ENCODE data around the gene PRIMPOL. TPM values are rescaled to one million over a fixed set of nuclear protein-coding genes. Genes with fewer than 3 reads are reported as not detected.

Gene PRIMPOL
- total RNA-seq, 1 experiment from 2014 or later = 8.3 TPM

DNA sequence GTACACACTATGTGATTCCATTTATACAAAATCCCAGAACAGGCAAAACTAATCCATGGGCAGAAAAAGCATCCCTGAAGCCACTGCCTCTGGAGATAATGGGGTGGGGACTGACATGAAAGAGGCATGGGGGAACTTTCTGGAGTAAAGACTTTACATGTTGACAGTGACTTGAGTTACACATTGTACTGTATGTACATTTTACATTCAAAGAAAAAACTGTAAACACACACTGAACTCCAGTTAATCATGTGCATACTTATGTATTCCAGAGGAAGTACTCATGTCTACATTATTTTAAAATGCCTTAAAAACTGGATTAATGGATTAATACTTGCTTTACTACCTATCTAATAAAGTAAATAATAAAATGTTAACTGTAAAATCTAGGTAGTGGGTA is 62.8 kb downstream of the PRIMPOL start (continued):
- TF ChIP-seq, protein P1, sequence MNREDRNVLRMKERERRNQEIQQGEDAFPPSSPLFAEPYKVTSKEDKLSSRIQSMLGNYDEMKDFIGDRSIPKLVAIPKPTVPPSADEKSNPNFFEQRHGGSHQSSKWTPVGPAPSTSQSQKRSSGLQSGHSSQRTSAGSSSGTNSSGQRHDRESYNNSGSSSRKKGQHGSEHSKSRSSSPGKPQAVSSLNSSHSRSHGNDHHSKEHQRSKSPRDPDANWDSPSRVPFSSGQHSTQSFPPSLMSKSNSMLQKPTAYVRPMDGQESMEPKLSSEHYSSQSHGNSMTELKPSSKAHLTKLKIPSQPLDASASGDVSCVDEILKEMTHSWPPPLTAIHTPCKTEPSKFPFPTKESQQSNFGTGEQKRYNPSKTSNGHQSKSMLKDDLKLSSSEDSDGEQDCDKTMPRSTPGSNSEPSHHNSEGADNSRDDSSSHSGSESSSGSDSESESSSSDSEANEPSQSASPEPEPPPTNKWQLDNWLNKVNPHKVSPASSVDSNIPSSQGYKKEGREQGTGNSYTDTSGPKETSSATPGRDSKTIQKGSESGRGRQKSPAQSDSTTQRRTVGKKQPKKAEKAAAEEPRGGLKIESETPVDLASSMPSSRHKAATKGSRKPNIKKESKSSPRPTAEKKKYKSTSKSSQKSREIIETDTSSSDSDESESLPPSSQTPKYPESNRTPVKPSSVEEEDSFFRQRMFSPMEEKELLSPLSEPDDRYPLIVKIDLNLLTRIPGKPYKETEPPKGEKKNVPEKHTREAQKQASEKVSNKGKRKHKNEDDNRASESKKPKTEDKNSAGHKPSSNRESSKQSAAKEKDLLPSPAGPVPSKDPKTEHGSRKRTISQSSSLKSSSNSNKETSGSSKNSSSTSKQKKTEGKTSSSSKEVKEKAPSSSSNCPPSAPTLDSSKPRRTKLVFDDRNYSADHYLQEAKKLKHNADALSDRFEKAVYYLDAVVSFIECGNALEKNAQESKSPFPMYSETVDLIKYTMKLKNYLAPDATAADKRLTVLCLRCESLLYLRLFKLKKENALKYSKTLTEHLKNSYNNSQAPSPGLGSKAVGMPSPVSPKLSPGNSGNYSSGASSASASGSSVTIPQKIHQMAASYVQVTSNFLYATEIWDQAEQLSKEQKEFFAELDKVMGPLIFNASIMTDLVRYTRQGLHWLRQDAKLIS (CRISPR knock-in tag; IDR thresholded peaks at IDR 0.05; ENCODE audit: borderline replicate concordance) = no peak
- no peak for TF ChIP-seq ZNF138 (CRISPR knock-in tag; conservative IDR thresholded peaks at IDR 0.05)
- no peak for TF ChIP-seq FOXK1 (CRISPR knock-in tag; IDR thresholded peaks at IDR 0.05)
- no peak for TF ChIP-seq SOX15 (CRISPR knock-in tag; IDR thresholded peaks at IDR 0.05)
- TF ChIP-seq RELA (CRISPR knock-in tag; IDR thresholded peaks at IDR 0.05; ENCODE audit: borderline replicate concordance) = no peak
- TF ChIP-seq TEAD4 (CRISPR knock-in tag; IDR thresholded peaks at IDR 0.05) = no peak

DNA sequence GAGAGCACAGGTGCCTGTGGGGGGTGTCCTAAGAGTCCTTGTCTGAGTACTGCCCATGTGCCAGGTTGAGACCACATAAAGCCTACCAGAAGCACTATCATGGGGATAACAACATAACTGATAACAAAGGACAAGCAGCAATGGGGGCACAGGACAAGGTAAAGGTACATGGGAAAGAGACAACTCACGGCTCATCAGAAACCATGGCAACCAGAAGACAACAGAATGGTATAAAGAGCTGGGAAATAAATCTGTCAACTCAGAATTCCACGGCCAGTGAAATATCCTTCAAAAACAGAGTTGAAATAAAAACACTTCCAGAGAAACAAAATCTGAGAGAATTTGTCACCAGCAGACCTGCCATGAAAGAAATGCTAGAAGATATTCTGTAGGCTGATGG is 64.3 kb downstream of the PRIMPOL start:
- TF ChIP-seq ZNF416 (CRISPR knock-in tag; IDR thresholded peaks at IDR 0.05) = no peak
- no peak for TF ChIP-seq ZNF317 (CRISPR knock-in tag; IDR thresholded peaks at IDR 0.05; ENCODE audit: borderline replicate concordance, low read depth)
- TF ChIP-seq, protein P2, sequence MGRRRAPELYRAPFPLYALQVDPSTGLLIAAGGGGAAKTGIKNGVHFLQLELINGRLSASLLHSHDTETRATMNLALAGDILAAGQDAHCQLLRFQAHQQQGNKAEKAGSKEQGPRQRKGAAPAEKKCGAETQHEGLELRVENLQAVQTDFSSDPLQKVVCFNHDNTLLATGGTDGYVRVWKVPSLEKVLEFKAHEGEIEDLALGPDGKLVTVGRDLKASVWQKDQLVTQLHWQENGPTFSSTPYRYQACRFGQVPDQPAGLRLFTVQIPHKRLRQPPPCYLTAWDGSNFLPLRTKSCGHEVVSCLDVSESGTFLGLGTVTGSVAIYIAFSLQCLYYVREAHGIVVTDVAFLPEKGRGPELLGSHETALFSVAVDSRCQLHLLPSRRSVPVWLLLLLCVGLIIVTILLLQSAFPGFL (CRISPR knock-in tag; IDR thresholded peaks at IDR 0.05; ENCODE audit: borderline replicate concordance) = no peak
- TF ChIP-seq, protein P3, sequence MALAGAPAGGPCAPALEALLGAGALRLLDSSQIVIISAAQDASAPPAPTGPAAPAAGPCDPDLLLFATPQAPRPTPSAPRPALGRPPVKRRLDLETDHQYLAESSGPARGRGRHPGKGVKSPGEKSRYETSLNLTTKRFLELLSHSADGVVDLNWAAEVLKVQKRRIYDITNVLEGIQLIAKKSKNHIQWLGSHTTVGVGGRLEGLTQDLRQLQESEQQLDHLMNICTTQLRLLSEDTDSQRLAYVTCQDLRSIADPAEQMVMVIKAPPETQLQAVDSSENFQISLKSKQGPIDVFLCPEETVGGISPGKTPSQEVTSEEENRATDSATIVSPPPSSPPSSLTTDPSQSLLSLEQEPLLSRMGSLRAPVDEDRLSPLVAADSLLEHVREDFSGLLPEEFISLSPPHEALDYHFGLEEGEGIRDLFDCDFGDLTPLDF (CRISPR knock-in tag; IDR thresholded peaks at IDR 0.05) = no peak
- TF ChIP-seq NR3C1 (CRISPR knock-in tag; conservative IDR thresholded peaks at IDR 0.05; ENCODE audit: low read depth) = no peak
- no peak for TF ChIP-seq RELA (CRISPR knock-in tag; IDR thresholded peaks at IDR 0.05; ENCODE audit: borderline replicate concordance)
- TF ChIP-seq TEAD1 (CRISPR knock-in tag; IDR thresholded peaks at IDR 0.05) = no peak
- TF ChIP-seq NFE2L1 (CRISPR knock-in tag; IDR thresholded peaks at IDR 0.05) = no peak
- TF ChIP-seq, protein P4, sequence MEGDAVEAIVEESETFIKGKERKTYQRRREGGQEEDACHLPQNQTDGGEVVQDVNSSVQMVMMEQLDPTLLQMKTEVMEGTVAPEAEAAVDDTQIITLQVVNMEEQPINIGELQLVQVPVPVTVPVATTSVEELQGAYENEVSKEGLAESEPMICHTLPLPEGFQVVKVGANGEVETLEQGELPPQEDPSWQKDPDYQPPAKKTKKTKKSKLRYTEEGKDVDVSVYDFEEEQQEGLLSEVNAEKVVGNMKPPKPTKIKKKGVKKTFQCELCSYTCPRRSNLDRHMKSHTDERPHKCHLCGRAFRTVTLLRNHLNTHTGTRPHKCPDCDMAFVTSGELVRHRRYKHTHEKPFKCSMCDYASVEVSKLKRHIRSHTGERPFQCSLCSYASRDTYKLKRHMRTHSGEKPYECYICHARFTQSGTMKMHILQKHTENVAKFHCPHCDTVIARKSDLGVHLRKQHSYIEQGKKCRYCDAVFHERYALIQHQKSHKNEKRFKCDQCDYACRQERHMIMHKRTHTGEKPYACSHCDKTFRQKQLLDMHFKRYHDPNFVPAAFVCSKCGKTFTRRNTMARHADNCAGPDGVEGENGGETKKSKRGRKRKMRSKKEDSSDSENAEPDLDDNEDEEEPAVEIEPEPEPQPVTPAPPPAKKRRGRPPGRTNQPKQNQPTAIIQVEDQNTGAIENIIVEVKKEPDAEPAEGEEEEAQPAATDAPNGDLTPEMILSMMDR (IDR thresholded peaks at IDR 0.05) = no peak
- no peak for TF ChIP-seq TP53 (CRISPR knock-in tag; IDR thresholded peaks at IDR 0.05)
- TF ChIP-seq, protein P5, sequence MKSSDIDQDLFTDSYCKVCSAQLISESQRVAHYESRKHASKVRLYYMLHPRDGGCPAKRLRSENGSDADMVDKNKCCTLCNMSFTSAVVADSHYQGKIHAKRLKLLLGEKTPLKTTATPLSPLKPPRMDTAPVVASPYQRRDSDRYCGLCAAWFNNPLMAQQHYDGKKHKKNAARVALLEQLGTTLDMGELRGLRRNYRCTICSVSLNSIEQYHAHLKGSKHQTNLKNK (CRISPR knock-in tag; IDR thresholded peaks at IDR 0.05) = no peak
- TF ChIP-seq ZNF219 (CRISPR knock-in tag; IDR thresholded peaks at IDR 0.05; ENCODE audit: borderline replicate concordance) = no peak
- TF ChIP-seq KAT7 (CRISPR knock-in tag; IDR thresholded peaks at IDR 0.05; ENCODE audit: borderline replicate concordance) = no peak
- TF ChIP-seq, protein P6, sequence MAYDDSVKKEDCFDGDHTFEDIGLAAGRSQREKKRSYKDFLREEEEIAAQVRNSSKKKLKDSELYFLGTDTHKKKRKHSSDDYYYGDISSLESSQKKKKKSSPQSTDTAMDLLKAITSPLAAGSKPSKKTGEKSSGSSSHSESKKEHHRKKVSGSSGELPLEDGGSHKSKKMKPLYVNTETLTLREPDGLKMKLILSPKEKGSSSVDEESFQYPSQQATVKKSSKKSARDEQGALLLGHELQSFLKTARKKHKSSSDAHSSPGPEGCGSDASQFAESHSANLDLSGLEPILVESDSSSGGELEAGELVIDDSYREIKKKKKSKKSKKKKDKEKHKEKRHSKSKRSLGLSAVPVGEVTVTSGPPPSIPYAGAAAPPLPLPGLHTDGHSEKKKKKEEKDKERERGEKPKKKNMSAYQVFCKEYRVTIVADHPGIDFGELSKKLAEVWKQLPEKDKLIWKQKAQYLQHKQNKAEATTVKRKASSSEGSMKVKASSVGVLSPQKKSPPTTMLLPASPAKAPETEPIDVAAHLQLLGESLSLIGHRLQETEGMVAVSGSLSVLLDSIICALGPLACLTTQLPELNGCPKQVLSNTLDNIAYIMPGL (CRISPR knock-in tag; IDR thresholded peaks at IDR 0.05) = no peak
- TF ChIP-seq ZBTB21 (CRISPR knock-in tag; IDR thresholded peaks at IDR 0.05; ENCODE audit: borderline replicate concordance) = no peak
- no peak for TF ChIP-seq JAZF1 (CRISPR knock-in tag; IDR thresholded peaks at IDR 0.05)
- TF ChIP-seq FOXP1 (CRISPR knock-in tag; IDR thresholded peaks at IDR 0.05; ENCODE audit: borderline replicate concordance) = no peak
- TF ChIP-seq, protein P1 (CRISPR knock-in tag; IDR thresholded peaks at IDR 0.05; ENCODE audit: borderline replicate concordance) = no peak
- Mint-ChIP-seq H3K9me3 (no peaks in the 10 kb centered on the region), H3K27me3 (ENCODE audit: low read depth) (no peaks in the 10 kb centered on the region), H3K27ac (no peak overlapping the region), H3K36me3 (peaks cover 74% of the 10 kb centered on the region), H3K4me3 (no peak overlapping the region), H3K4me1 (no peaks in the 10 kb centered on the region)
- CTCF ChIA-PET = no interaction called here
- POLR2A ChIA-PET = no interaction called here
- ATAC-seq (no peak), DNase-seq (ENCODE audit: low spot score) (no peak)
